Endothelial cell of hepatic sinusoid (primary cell): Measurements from ENCODE around the gene TFF1.

Source experiments
- in situ Hi-C: cut with HindIII; loops from 2 replicates; pipeline ENCODE4 v1.10.0; 2017; ENCODE audit warnings: low sequenced_read_pairs

Gene TFF1

DNA sequence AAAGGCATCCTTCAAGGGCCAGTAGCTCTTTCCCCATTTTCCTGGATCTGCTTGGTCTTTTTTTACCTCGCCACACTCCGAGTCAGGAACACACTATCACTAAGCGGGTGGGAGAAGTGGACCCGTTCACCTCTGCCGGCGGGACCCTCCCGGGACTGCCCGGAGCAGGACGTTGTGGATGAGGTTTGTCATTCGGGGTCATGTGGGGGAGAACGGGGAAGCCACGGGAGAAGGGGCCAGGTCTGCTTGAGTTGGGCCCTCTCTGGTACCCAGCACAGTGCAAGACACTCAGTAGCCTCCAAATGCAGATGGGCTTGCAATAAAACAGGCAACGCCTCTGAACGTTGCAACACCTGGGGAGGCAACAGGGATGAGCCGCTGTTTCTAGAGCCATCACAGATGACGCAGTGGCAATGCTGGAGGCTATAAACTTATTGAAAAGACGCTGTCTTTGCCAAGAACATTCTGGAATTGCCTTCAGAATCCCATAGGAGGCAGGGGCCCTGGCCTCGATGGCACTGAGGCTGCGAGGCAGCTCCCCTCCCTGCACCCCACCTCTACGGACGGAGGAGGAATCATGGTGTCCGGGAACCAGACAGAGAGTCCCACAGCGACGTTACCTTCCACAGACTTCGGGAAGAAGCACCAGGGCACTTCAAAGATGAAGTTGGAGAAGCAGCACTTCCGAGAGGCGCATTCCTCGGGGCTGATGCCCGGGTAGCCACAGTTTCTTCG, 19.3 kb downstream of the TFF1 start:
- in situ Hi-C loops: no loop called here

DNA sequence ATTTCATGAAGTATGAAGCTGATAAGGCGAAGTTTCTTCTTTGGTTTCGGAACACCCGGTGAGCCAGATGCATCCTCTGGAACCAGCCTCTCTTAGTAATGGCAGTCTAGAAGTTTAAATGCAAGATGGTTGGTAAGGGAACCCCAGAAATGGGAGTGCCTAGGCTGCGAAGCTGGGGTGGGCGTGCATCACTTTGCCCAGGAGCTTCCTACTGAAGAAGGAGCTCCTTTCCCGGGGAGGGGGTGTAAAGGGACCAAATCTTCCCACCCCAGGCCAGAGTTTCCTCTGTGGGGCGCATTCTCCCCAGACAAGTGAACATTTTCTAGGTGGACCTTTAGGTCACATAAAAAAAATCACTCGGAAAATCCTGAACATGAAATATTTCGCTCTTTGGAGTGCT, 19.9 kb downstream of the TFF1 start:
- in situ Hi-C loops: no loop called here

DNA sequence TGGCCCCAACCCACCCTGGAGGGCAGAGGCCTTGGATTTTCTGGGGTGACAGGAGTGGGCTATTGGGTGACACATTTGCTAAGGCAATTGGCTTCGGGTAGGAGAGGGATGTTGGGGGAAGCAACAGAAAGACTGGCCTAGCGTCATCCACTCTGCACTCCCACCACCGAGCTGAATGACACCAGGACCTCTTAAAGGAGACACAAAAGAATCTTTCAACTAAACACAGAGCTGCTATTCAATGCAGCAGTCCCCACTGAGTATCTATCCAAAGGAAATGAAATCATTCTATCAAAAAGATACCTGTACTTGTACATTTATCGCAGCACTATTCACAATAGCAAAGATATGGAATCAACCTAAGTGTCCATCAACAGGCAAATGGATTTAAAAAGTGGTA, 21.7 kb downstream of the TFF1 start:
- in situ Hi-C loops: no loop called here

DNA sequence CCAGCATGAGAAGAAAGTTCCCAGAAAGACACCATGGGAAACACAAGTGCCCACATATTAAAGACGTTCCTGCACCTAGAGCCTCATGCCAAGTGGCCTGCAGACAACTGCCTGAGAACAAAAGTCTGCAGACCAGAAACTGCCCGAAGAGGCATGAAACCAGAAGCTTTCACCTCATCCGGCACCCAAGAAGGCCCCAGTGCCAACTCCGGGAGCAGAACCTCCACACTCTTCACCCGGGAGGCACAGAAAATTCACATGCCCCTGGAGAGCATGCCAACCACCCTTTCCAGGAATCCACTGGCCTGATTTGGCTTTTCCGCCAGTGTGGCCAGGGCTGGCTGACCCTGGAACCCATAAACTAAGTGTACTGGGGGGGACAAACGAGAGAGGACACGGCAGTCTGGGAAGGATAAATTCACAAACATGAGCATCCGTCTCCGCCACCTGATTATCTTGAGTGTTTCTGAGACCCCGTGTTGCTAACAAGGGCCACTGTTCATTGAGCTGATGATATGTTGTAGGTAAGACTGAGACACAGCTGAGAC, 22.3 kb downstream of the TFF1 start:
- in situ Hi-C loops: no loop called here

DNA sequence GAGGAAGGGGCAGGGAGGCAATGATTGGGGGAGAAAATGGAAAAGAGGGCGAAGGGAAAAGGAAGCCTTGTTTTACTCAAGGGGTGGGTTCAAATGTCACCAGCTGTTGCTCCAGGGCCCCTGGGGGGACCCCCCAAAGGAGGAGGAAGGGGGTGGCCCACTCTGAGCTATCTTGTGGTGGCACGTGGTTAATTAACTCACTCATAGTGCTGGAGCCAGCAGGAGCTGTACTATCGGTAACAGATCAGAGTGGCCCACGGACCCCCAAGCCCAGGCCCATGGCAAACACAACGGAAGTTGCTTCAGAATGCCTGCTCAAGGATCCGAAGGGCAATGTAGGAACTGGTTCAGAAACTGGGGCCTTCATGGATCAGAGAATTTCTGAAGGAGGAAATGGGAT, 22.8 kb downstream of the TFF1 start:
- in situ Hi-C loops: no loop called here

- in situ Hi-C loops: no loop called here
Observed at GRCh38 chr21:42343101-42343500, 23.2 kb downstream of the TFF1 start.

GRCh38 chr21:42341776-42342542, 24.4 kb downstream of the TFF1 start:
- in situ Hi-C loops: no loop called here

DNA sequence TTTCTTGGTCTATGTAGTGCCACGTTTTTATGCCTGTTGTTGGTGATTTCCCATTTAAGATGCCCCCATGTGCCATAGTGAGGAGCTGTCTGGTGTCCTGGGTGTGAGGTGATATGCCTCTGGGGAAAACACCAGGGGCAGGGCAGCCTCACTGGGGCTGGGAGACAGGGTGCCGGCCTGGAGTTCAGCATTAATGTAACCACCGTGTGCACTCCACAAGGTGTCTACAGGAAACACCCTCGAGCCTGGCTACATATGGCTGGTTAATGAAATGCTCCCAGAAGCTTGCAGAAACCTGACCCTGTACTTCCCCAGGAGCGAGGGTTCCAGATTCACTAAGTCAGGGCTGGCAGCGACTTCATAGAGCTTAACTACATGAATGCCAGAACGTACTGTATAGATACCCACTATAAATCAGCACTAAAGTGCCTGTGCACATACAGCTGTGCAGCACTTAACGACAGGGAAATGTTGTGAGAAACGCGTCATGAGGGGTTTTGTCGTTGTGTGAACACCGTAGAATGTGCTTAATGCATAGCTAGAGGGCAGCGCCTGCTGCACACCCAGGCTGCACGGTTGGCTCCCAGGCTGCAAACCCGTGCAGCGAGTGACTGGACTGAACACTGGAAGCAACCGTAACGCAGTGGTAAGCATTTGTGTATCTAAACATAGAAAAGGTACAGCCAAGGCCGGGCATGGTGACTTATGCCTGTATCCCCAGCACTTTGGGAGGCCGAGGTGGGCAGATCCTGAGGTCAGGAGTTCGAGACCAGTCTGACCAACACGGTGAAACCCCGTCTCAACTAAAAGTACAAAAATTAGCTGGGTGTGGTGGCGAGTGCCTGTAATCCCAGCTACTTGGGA, 25.9 kb downstream of the TFF1 start:
- in situ Hi-C loops: no loop called here

GRCh38 chr21:42338729-42339715, 27.3 kb downstream of the TFF1 start:
- in situ Hi-C loops: no loop called here

GRCh38 chr21:42337830-42338728, 28.3 kb downstream of the TFF1 start:
- in situ Hi-C loops: no loop called here

GRCh38 chr21:42337276-42337675, 29.1 kb downstream of the TFF1 start:
- in situ Hi-C loops: no loop called here

DNA sequence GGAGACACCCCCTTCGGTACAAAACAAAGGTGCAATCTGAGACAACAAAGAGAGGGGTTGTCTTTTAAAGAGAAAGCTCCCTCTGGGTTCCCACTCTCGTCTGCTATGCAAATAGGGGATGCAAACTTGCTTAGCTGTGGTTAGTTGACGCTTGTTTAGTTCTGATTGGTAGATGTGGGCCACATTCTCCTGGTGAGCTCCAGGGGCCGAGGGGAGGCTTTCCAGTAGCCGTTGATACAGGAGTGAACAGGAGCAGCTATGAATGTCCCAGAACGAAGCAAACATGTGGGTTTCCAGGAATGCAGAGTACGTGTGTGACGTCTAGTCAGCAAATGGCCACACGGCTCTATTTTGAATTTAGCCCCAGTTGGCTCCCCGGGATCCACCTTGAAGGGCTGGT, 30.3 kb downstream of the TFF1 start:
- in situ Hi-C loops: no loop called here

DNA sequence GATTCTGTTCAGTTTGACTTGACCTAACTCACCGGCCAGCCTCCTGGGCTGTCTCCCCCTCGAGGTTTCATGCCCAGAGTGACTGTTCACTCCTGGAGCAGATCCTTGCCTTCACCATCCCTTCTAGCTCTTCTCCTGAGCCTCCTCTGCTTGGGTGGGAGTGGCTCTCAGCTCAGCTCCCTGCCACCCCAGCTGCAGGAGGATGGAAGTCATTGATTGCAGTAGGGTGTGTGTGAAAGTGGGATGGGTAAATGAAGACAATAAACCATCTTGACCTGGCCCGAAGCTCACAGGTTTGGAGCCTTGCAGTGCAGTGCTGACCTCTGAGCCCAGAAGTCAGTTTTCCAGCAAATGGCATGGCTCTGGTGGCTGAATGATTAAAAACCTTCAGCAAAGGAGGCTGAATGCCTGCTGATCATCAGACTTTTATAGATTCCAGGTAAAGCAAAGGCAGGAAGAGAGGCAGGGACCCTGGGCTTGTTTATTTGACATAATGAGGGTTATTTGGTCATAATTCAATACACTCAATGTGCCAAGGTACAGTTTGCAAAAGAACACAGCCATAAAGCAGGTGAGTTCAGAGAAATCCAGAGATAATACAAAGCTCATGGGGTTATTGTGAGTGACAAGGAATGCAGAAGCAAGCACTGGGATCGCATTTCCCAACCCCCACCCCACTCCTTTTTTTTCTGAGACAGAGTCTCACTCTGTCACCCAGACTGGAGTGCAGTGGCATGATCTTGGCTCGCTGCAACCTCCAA, 33.6 kb downstream of the TFF1 start:
- in situ Hi-C loops: no loop called here

- in situ Hi-C loops: no loop called here
Observed at GRCh38 chr21:42331660-42332059, 34.7 kb downstream of the TFF1 start.

GRCh38 chr21:42330380-42331371, 35.7 kb downstream of the TFF1 start:
- in situ Hi-C loops: no loop called here

DNA sequence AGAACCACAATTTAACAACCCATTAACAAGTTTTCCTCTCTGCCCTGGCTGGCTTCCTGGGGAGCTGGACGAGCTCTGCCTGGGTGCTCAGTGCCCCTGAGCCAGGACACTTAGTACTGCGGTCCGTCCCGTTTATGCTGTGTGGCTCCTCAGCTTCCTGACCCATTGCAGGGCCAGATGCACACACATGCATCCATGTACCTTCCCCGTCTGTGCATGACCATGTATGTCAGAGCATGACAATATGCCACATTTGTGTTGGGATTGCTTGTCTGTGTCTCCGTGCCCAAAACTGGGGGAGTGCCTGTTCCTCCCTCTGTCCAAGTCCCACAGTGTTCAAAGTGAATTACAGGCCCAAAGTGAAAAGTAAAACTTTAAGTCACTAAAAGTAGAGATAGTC, 41.4 kb downstream of the TFF1 start:
- in situ Hi-C loops: no loop called here

DNA sequence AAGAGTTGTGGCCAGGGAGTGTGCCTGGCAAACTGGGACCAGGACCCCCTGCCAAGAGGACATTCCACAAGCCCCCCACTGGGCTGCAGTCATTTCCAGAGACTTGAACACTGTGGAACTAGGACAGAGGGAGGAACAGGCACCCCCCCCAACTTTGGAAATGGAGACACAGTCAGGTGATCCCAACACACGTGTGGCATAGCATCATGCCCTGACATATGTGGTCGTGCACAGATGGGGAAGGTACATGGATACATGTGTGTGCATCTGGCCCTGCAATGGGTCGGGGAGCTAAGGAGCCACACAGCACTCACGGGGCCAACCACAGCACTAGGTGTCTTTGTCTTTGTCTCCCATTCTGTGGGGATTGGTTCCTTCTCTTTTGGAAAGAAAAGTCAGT, 44.5 kb downstream of the TFF1 start:
- in situ Hi-C loops: no loop called here
